Mesangial cell (primary cell): ENCODE data around the gene NARS2. TPM values are rescaled to one million over a fixed set of nuclear protein-coding genes. Genes with fewer than 3 reads are reported as not detected.

Experiments
- total RNA-seq: library from RNA; depleted of rRNA; stranded (reverse); fragments of >200 nt; gene quantifications from 2 replicates; pipeline ENCODE4 v1.2.3, GENCODE V29; 2015

NARS2 gene, protein sequence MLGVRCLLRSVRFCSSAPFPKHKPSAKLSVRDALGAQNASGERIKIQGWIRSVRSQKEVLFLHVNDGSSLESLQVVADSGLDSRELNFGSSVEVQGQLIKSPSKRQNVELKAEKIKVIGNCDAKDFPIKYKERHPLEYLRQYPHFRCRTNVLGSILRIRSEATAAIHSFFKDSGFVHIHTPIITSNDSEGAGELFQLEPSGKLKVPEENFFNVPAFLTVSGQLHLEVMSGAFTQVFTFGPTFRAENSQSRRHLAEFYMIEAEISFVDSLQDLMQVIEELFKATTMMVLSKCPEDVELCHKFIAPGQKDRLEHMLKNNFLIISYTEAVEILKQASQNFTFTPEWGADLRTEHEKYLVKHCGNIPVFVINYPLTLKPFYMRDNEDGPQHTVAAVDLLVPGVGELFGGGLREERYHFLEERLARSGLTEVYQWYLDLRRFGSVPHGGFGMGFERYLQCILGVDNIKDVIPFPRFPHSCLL
- total RNA-seq, result 10.3 and 19.4 TPM in 2 replicates

GRCh38 chr11:78574386-78575381 lies at the start of gene NARS2:
Gene NARS2 (minus strand): TSS chr11:78574864. CDS start chr11:78574488, 376 bp downstream.

GRCh38 chr11:78417175-78417887 lies 157.3 kb downstream of the NARS2 start, which contains the start of gene GAB2:
Gene GAB2 (minus strand): TSS chr11:78417820. CDS start chr11:78417720, 100 bp downstream.

Other genes starting within 250 kb of the NARS2 start
- gene GAB2, start 157.0 kb downstream of the NARS2 start, total RNA-seq, result 6.3 and 10.1 TPM in 2 replicates